Mesenchymal stem cell (in vitro differentiated cells and primary cell): ENCODE measurements around the gene COA3.

Source experiments
- DNase-seq: peaks from one replicate; pipeline ENCODE4 v3.0.0-alpha.2; 2013
- H2AFZ ChIP-seq: one replicate; pipeline ENCODE4 v1.6.1; 2013; ENCODE audit warnings: low read depth, mild to moderate bottlenecking, control low read depth, inconsistent platforms, low read length, moderate library complexity
- H2AK5ac ChIP-seq: 2 replicates; pipeline ENCODE4 v1.6.1; 2013; ENCODE audit warnings: low read length, moderate library complexity, mild to moderate bottlenecking, inconsistent platforms; ENCODE audit not compliant: severe bottlenecking
- H2BK120ac ChIP-seq: one replicate; pipeline ENCODE4 v1.6.1; 2013; ENCODE audit warnings: low read depth, mild to moderate bottlenecking, inconsistent platforms, low read length, moderate library complexity
- H2BK12ac ChIP-seq, 2 experiments: one replicate each; pipeline ENCODE4 v1.6.1; 2013; ENCODE audit warnings: inconsistent platforms in 2 of 2, low read length in 2 of 2, mild to moderate bottlenecking in 2 of 2, moderate library complexity in 2 of 2, control low read depth in 1 of 2
- H2BK15ac ChIP-seq: one replicate; pipeline ENCODE4 v1.6.1; 2013; ENCODE audit warnings: mild to moderate bottlenecking, low read depth, inconsistent platforms; ENCODE audit not compliant: poor library complexity, severe bottlenecking
- H2BK5ac ChIP-seq: 2 replicates; pipeline ENCODE4 v1.6.1; 2013; ENCODE audit warnings: low read depth, mild to moderate bottlenecking, low read length, control low read depth, inconsistent platforms; ENCODE audit not compliant: poor library complexity, severe bottlenecking
- H3K14ac ChIP-seq, 2 experiments: one replicate each; pipeline ENCODE4 v1.6.1; 2013; ENCODE audit warnings: inconsistent platforms in 2 of 2, low read length in 2 of 2, control low read depth in 1 of 2, mild to moderate bottlenecking in 1 of 2, moderate library complexity in 1 of 2
- H3K18ac ChIP-seq, 2 experiments: one replicate each; pipeline ENCODE4 v1.6.1; 2013; ENCODE audit warnings: inconsistent platforms in 2 of 2, low read length in 2 of 2, control low read depth in 1 of 2, low read depth in 1 of 2, mild to moderate bottlenecking in 1 of 2
- H3K23ac ChIP-seq, 2 experiments: one replicate each; pipeline ENCODE4 v1.6.1; 2013; ENCODE audit warnings: inconsistent platforms in 2 of 2, low read length in 2 of 2, mild to moderate bottlenecking in 2 of 2, moderate library complexity in 2 of 2, control low read depth in 1 of 2
- H3K27ac ChIP-seq: 2 replicates; pipeline ENCODE4 v1.5.1; 2013; ENCODE audit warnings: mild to moderate bottlenecking, moderate library complexity, low read length, control low read depth, inconsistent platforms; ENCODE audit not compliant: poor library complexity, severe bottlenecking
- H3K27me3 ChIP-seq, 2 experiments: 2 replicates each; pipeline versions ENCODE4 v1.6.1 to v1.7.0; 2013; ENCODE audit warnings: low read length in 2 of 2, mild to moderate bottlenecking in 2 of 2, moderate library complexity in 2 of 2, control low read depth in 1 of 2, inconsistent platforms in 1 of 2; ENCODE audit not compliant: control insufficient read depth in 1 of 2, insufficient read depth in 1 of 2
- H3K36me3 ChIP-seq, 2 experiments: 2 replicates each; pipeline versions ENCODE4 v1.6.1 to v1.7.0; 2013; ENCODE audit warnings: low read length in 2 of 2, control low read depth in 1 of 2, inconsistent platforms in 1 of 2, low read depth in 1 of 2, mild to moderate bottlenecking in 1 of 2; ENCODE audit not compliant: insufficient read depth in 2 of 2, control insufficient read depth in 1 of 2
- H3K4ac ChIP-seq, 2 experiments: one replicate each; pipeline ENCODE4 v1.6.1; 2013; ENCODE audit warnings: inconsistent platforms in 2 of 2, low read length in 2 of 2, mild to moderate bottlenecking in 2 of 2, moderate library complexity in 2 of 2, control low read depth in 1 of 2, low read depth in 1 of 2
- H3K4me1 ChIP-seq: 2 replicates; pipeline ENCODE4 v1.6.1; 2013; ENCODE audit warnings: low read depth, low read length, control low read depth; ENCODE audit not compliant: control insufficient read depth, insufficient read depth
- H3K4me2 ChIP-seq: 2 replicates; pipeline ENCODE4 v1.6.1; 2013; ENCODE audit warnings: low read length, mild to moderate bottlenecking, inconsistent platforms; ENCODE audit not compliant: poor library complexity, severe bottlenecking
- H3K4me3 ChIP-seq, 2 experiments: 2 replicates each; pipeline versions ENCODE4 v1.5.1 to v1.7.0; 2013; ENCODE audit warnings: low read length in 2 of 2, mild to moderate bottlenecking in 2 of 2, control low read depth in 1 of 2, low read depth in 1 of 2; ENCODE audit not compliant: insufficient read depth in 1 of 2
- H3K79me1 ChIP-seq: replicated peaks from 2 replicates; pipeline ENCODE4 v1.6.1; 2013; ENCODE audit warnings: mild to moderate bottlenecking, control low read depth, low read length, inconsistent platforms; ENCODE audit not compliant: poor library complexity, severe bottlenecking
- H3K9ac ChIP-seq: 2 replicates; pipeline ENCODE4 v1.7.0; 2013; ENCODE audit warnings: mild to moderate bottlenecking, low read length, moderate library complexity
- H3K9me3 ChIP-seq: 2 replicates; pipeline ENCODE4 v1.7.0; 2013; ENCODE audit warnings: mild to moderate bottlenecking, low read length; ENCODE audit not compliant: control insufficient read depth
- H4K8ac ChIP-seq: one replicate; pipeline ENCODE4 v1.6.1; 2013; ENCODE audit warnings: inconsistent platforms, mild to moderate bottlenecking, low read length, moderate library complexity
- H4K91ac ChIP-seq: one replicate; pipeline ENCODE4 v1.6.1; 2013; ENCODE audit warnings: mild to moderate bottlenecking, low read length, inconsistent platforms
- WGBS: methylation state at CpG from one replicate; pipeline ENCODE4 v1.1.7; 2013; ENCODE audit warnings: mixed read lengths; 5-methylcytosine and 5-hydroxymethylcytosine counted together

COA3 gene

DNA sequence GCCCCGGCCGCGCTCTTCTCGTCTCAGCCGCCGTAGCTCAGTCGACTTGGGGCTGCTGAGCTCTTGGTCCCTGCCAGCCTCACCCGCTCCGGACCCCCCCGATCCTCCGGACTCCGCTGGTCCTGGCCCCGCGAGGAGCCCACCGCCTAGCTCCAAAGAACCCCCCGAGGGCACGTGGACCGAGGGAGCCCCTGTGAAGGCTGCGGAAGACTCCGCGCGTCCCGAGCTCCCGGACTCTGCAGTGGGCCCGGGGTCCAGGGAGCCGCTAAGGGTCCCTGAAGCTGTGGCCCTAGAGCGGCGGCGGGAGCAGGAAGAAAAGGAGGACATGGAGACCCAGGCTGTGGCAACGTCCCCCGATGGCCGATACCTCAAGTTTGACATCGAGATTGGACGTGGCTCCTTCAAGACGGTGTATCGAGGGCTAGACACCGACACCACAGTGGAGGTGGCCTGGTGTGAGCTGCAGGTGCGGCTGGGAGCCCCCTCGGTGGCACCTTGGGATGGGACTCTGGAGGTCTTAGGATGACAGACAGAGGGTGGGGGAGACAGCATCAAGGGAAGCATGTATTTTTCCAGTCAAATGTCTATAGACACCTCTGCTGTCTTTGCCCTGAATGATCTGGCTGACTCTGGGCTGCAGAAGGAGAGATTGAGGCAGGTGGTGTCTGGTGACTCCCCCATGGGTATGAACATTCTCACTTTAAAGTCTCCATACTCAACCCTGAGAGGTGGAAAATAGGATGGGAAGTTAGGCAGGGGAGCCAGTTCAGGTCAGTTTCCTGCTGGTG lies 17.5 kb downstream of the COA3 start:
- no peak overlapping the region for H2BK5ac ChIP-seq
- no peaks in the 10 kb centered on the region for H3K9me3 ChIP-seq
- no peak overlapping the region for H2BK12ac ChIP-seq
- 13% methylated on average over 39 of the region's 39 CpGs for WGBS
- peaks cover 35 to 38% of the 10 kb centered on the region in 2 experiments for H3K36me3 ChIP-seq
- H3K9ac ChIP-seq: peak overlapping the region; percentile 59
- H3K79me1 ChIP-seq: peaks cover 30% of the 10 kb centered on the region
- no peak overlapping the region for H4K91ac ChIP-seq
- H3K27me3 ChIP-seq: peaks cover 0 to 53% of the 10 kb centered on the region in 2 experiments
- DNase-seq: peak; percentile 30
- peak overlapping the region in 1 of 2 experiments; percentile 9 for H3K14ac ChIP-seq
- no peak overlapping the region for H2AK5ac ChIP-seq
- no peak overlapping the region for H3K23ac ChIP-seq
- no peak overlapping the region for H4K8ac ChIP-seq
- H3K27ac ChIP-seq: no peak overlapping the region
- H3K18ac ChIP-seq: no peak overlapping the region
- peak overlapping the region in 1 of 2 experiments; percentile 20 for H3K4ac ChIP-seq
- peak overlapping the region; percentile 19 for H2BK15ac ChIP-seq
- H2BK120ac ChIP-seq: peak overlapping the region; percentile 50
- peak overlapping the region; percentile 85 for H3K4me2 ChIP-seq
- peaks cover 38% of the 10 kb centered on the region for H3K4me1 ChIP-seq
- H3K4me3 ChIP-seq: peak overlapping the region; percentile 61 to 75
- no peak overlapping the region for H2AFZ ChIP-seq

DNA sequence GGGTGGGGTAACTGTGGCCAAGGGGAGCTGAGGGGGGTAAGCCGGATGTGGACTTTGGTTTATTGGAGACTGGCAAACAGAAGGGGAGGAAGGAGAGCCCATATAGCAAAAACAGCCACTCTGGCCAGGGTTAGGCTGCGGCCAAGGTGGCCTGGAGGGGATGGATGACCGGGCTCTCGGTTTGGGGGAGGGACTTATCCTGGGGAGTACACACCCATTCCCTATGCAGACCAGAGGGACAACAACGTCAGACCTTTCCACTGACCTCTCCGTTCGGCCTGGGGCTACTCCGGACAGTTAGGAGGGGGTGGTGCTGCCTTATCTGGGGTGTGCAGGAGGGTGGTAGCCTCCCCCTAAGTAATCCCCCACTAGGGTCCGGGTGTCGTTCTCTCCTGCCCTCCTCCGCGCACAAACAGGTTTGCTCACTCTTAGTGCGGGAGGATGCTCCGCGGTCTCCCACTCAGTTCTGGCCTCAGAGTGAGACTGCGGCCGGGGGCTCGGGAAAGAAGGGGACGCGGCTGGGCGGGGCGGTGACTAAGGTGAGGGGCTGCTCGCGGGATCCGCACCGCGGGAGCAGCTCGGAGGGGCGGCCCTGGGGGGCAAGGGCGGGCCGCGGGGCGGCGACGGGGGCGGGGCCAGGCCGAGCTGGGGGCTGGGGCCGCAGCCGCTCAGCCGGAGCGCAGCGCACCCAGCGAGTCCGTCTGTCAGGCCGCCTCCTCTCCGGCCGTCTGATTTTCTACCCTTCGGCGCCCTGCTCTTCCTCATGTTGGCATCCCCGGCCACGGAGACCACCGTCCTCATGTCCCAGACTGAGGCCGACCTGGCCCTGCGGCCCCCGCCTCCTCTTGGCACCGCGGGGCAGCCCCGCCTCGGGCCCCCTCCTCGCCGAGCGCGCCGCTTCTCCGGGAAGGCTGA lies 18.3 kb downstream of the COA3 start, which contains the start of gene WNK4:
WNK4 (plus strand) TSS at position 675 of the 915 bp plus-strand sequence; CDS start at position 764, 89 bp downstream.
- peak within 1 kb of the TSS; percentile 12 for H4K8ac ChIP-seq
- DNase-seq: peak; percentile 31
- 3% methylated on average over 43 of the region's 65 CpGs for WGBS
- H4K91ac ChIP-seq: peak within 1 kb of the TSS; percentile 43
- H3K4me1 ChIP-seq: peaks cover 43% of the 10 kb centered on the region
- peak within 1 kb of the TSS in 1 of 2 experiments; percentile 30 for H3K18ac ChIP-seq
- peak within 1 kb of the TSS in 1 of 2 experiments; percentile 28 for H3K23ac ChIP-seq
- peak within 1 kb of the TSS; percentile 19 for H2BK15ac ChIP-seq
- no peak within 1 kb of the TSS for H2AK5ac ChIP-seq
- peak within 1 kb of the TSS in 1 of 2 experiments; percentile 21 for H2BK12ac ChIP-seq
- peaks cover 34 to 44% of the 10 kb centered on the region in 2 experiments for H3K36me3 ChIP-seq
- H3K9me3 ChIP-seq: no peaks in the 10 kb centered on the region
- H3K9ac ChIP-seq: peak within 1 kb of the TSS; percentile 61
- H3K4me3 ChIP-seq: peak within 1 kb of the TSS; percentile 61 to 75
- peak within 1 kb of the TSS; percentile 85 for H3K4me2 ChIP-seq
- H3K27me3 ChIP-seq: peaks cover 0 to 45% of the 10 kb centered on the region in 2 experiments
- H3K27ac ChIP-seq: peak within 1 kb of the TSS; percentile 1
- H3K14ac ChIP-seq: peak within 1 kb of the TSS in 1 of 2 experiments; percentile 9
- H2BK5ac ChIP-seq: no peak within 1 kb of the TSS
- H3K79me1 ChIP-seq: peaks cover 27% of the 10 kb centered on the region
- H2BK120ac ChIP-seq: peak within 1 kb of the TSS; percentile 50
- peak within 1 kb of the TSS; percentile 40 for H2AFZ ChIP-seq
- H3K4ac ChIP-seq: peak within 1 kb of the TSS in 1 of 2 experiments; percentile 20

DNA sequence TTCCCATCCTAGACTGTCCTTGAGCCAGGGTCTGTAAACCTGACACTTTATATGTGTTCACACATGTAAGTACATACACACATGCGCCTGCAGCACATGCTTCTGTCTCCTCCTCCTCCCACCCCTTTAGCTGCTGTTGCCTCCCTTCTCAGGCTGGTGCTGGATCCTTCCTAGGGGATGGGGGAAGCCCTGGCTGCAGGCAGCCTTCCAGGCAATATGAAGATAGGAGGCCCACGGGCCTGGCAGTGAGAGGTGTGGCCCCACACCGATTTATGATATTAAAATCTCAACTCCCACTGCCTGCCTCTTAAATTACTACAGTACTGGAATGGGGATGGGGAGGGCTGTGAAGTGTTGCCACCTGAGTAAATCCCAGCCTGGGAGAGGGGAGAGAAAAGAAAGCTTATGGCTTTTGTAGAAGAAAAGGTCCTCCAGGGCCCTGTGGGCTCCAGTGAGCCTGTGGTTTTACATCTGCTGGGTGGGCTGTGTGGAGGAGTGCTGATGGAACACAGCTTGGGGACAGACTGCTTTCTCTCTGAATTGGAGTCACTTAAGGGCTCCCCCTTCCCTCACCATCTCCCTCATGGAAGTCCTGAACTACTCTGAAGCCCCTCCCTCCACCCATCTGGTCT lies 19.1 kb downstream of the COA3 start:
- H3K23ac ChIP-seq: no peak overlapping the region
- no peak overlapping the region for H3K4ac ChIP-seq
- H3K4me1 ChIP-seq: peaks cover 45% of the 10 kb centered on the region
- peaks cover 0 to 38% of the 10 kb centered on the region in 2 experiments for H3K27me3 ChIP-seq
- no peaks in the 10 kb centered on the region for H3K9me3 ChIP-seq
- H3K27ac ChIP-seq: no peak overlapping the region
- H3K79me1 ChIP-seq: peaks cover 26% of the 10 kb centered on the region
- 100% methylated on average over 1 of the region's 3 CpGs for WGBS
- H4K8ac ChIP-seq: no peak overlapping the region
- no peak overlapping the region for H4K91ac ChIP-seq
- no peak for DNase-seq
- peak overlapping the region; percentile 60 for H3K4me2 ChIP-seq
- no peak overlapping the region for H3K14ac ChIP-seq
- no peak overlapping the region for H2BK15ac ChIP-seq
- H3K18ac ChIP-seq: no peak overlapping the region
- H2BK12ac ChIP-seq: no peak overlapping the region
- no peak overlapping the region for H3K9ac ChIP-seq
- H2BK5ac ChIP-seq: no peak overlapping the region
- no peak overlapping the region for H3K4me3 ChIP-seq
- no peak overlapping the region for H2AFZ ChIP-seq
- no peak overlapping the region for H2AK5ac ChIP-seq
- no peak overlapping the region for H2BK120ac ChIP-seq
- peaks cover 26 to 47% of the 10 kb centered on the region in 2 experiments for H3K36me3 ChIP-seq
